Testis (tissue), 3 donors: ENCODE measurements around the gene FAM184B. TPM values are rescaled to one million over a fixed set of nuclear protein-coding genes. Genes with fewer than 3 reads are reported as not detected.

Source experiments
- DNase-seq: peaks from one replicate; pipeline ENCODE4 v3.0.0-alpha.2; 2019
- H3K27ac ChIP-seq, 2 donors: fragments of 200-600 bp; sonication (generic); one replicate each; pipeline ENCODE4 v1.5.1; 2019
- H3K27me3 ChIP-seq: fragments of 200-600 bp; sonication (generic); one replicate; pipeline ENCODE4 v1.5.1; 2019
- H3K36me3 ChIP-seq: fragments of 200-600 bp; sonication (generic); one replicate; pipeline ENCODE4 v1.5.1; 2017; ENCODE audit warnings: low read depth; ENCODE audit errors: missing control alignments
- H3K4me1 ChIP-seq: fragments of 200-600 bp; sonication (generic); one replicate; pipeline ENCODE4 v1.5.1; 2019
- H3K4me3 ChIP-seq, 2 donors: fragments of 200-600 bp; sonication (generic); one replicate each; pipeline ENCODE4 v1.5.1; 2017 to 2019
- H3K9me3 ChIP-seq: fragments of 200-600 bp; sonication (generic); one replicate; pipeline ENCODE4 v1.5.1; 2017
- POLR2A ChIP-seq: fragments of 450-650 bp; IDR thresholded peaks from one replicate; pipeline ENCODE4 v1.6.1; 2017; ENCODE audit warnings: antibody characterized with exemption, mild to moderate bottlenecking, moderate library complexity
- WGBS, 2 donors: methylation state at CpG; one replicate each; pipeline ENCODE4 v1.1.5; 2018; 5-methylcytosine and 5-hydroxymethylcytosine counted together
- intact Hi-C: fragments of 100-400 bp; cut with DNase I; formaldehyde crosslinking; loops from one replicate; pipeline ENCODE4 v1.15.1; 2023; ENCODE audit warnings: low total_unique reads
- polyA plus RNA-seq: library from polyadenylated mRNA; stranded (reverse); fragments of 350-450 nt; fragmentation: Illumina TruSeq; extraction: RNeasy Lipid Tissue Mini Kit (QIAGEN cat#74804); gene quantifications from one replicate; pipeline ENCODE4 v1.2.3, GENCODE V29; 2014; ENCODE audit warnings: low read depth, low replicate concordance; ENCODE audit not compliant: insufficient read depth
- total RNA-seq, 2 donors: library from RNA; depleted of rRNA; stranded (reverse); fragments of >200 nt; gene quantifications; one replicate each; pipeline ENCODE4 v1.2.3, GENCODE V29; 2016
- TF ChIP-seq, protein P1 (sequence below), 3 experiments: fragments of 450-650 bp in 2 of 3; fragments of 200-600 bp in 1 of 3; sonication (generic) in 1 of 3; IDR thresholded peaks; one replicate each; pipeline ENCODE4 v1.5.1; 2016 to 2019; ENCODE audit warnings: antibody characterized with exemption in 3 of 3, mild to moderate bottlenecking in 2 of 3, moderate library complexity in 1 of 3

FAM184B gene
- total and polyA plus RNA-seq, 3 donors from 2014 or later, result 0.08 to 0.26 (median 0.19) TPM

DNA sequence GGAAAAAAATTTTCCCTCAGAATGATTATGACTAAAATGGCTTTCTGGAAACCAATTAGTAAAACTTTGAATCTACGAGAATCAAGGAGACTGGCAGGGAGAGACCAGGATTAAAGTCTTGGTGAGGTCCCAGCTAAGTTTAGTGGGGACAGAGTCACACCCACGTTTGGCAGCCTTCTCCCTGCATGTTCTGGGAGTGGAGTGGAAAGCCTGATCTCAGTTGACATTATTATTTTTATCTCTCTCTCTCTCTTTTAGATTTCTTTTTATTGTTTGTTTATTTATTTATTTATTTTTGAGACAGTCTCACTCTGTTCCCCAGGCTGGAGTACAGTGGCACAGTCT, 99.2 kb downstream of the FAM184B start:
- TF ChIP-seq, protein P1, sequence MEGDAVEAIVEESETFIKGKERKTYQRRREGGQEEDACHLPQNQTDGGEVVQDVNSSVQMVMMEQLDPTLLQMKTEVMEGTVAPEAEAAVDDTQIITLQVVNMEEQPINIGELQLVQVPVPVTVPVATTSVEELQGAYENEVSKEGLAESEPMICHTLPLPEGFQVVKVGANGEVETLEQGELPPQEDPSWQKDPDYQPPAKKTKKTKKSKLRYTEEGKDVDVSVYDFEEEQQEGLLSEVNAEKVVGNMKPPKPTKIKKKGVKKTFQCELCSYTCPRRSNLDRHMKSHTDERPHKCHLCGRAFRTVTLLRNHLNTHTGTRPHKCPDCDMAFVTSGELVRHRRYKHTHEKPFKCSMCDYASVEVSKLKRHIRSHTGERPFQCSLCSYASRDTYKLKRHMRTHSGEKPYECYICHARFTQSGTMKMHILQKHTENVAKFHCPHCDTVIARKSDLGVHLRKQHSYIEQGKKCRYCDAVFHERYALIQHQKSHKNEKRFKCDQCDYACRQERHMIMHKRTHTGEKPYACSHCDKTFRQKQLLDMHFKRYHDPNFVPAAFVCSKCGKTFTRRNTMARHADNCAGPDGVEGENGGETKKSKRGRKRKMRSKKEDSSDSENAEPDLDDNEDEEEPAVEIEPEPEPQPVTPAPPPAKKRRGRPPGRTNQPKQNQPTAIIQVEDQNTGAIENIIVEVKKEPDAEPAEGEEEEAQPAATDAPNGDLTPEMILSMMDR (IDR thresholded peaks at IDR 0.05), result no peak
- no peak for TF ChIP-seq POLR2A
- no peaks in the 10 kb centered on the region for H3K9me3 ChIP-seq
- intact Hi-C loops, result no loop called here
- H3K27me3 ChIP-seq, result no peaks in the 10 kb centered on the region
- no peak overlapping the region for H3K4me3 ChIP-seq
- WGBS, 2 donors, result 64 to 77% methylated on average over 2 of the region's 2 CpGs
- no peaks in the 10 kb centered on the region for H3K36me3 ChIP-seq
- no peak for DNase-seq
- no peaks in the 10 kb centered on the region for H3K4me1 ChIP-seq
- H3K27ac ChIP-seq, result no peak overlapping the region

DNA sequence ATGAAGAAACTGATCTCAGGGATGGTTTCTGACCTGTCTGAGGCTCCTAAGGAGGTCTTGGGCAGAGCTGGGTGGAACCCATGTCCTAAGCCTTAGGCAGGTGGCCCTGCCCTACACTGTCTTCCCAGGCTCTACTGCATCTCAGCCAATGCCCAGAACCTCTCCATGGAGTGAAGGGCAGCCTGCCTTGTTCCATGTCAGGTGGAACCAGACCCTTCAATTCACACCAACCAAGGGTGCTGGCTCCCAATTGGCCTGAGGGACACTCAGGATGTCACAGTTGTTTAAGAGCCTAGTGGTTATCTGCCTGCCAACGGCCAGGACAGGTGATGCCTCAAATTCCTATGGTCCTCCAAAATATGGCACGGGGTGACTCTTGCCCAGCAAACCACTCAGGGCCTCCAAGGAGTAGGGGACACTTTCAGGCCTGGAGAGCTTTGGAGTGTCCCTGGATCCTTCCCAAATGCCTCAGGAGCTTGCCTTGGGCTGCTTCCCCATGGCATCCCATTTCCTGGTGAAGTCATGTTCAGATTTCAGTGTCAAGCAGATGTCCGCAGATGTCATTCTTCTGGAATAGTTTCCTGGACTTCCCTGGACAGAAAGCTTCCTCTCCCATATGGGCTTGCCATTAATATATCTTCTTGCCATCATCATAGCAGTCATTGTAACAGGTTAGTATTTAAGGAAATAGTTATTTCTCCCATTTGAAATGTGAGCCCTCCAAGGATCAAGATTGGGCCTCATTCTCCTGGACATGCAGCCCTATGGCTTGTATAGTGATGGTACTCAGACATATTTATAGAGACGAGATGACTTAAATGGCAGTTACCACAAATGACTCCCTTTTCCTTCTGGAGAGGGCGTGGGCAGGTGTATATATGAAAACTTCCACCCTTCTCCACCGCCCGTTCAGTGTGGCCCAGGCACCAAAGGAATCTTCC, 99.9 kb downstream of the FAM184B start:
- 74 to 92% methylated on average over 6 to 7 of the region's 7 CpGs for WGBS, 2 donors
- intact Hi-C loops, result no loop called here

DNA sequence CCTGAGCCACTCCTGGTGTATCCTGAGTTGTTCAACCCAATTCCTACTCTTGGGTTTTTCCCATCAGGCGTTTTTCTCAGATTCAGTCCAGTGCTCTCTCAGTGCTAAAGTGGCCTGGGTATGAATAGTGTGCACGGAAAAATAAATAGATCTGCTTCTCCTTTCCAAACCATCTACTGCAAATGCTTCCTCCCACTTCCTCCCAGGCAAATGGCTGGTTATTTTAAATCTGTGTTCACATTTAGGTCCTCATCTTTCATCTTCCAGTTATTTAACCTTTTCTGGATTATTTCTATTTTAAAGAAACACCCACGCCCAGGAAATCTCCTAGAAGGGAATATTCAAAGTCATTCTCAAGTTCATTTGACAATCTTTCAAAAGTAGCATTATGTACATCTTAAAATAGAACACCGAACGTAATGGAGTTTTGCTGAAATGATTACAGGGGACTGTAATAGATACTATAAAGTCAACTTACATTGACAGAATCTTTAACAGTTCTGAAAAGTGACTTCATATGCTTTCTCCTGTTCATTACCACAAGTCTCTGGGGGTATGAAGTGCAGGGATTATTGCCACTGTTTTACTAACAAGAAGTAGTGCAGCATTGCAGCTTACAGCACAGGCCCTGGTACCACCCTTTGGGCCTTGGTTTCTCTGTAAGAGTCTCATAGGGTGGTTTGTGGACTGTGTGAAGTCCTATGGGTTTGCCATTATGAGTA, 100.7 kb downstream of the FAM184B start:
- 66% methylated on average over 5 of the region's 5 CpGs for WGBS, 2 donors
- Histone ChIP-seq H3K27me3 (no peaks in the 10 kb centered on the region), H3K36me3 (no peaks in the 10 kb centered on the region), H3K4me1 (no peaks in the 10 kb centered on the region), H3K9me3 (no peaks in the 10 kb centered on the region), H3K4me3 (no peak overlapping the region), H3K27ac (no peak overlapping the region)
- TF ChIP-seq POLR2A, result no peak
- TF ChIP-seq, protein P1 (IDR thresholded peaks at IDR 0.05), result no peak
- intact Hi-C loops, result no loop called here
- DNase-seq, result no peak

More for the DNA sequence above, 99.9 kb downstream of the FAM184B start:
- Histone ChIP-seq H3K4me3 (no peak overlapping the region), H3K9me3 (no peaks in the 10 kb centered on the region), H3K27me3 (no peaks in the 10 kb centered on the region), H3K4me1 (no peaks in the 10 kb centered on the region), H3K27ac (no peak overlapping the region), H3K36me3 (no peaks in the 10 kb centered on the region)
- TF ChIP-seq, protein P1 (IDR thresholded peaks at IDR 0.05), result no peak
- DNase-seq, result no peak

DNA sequence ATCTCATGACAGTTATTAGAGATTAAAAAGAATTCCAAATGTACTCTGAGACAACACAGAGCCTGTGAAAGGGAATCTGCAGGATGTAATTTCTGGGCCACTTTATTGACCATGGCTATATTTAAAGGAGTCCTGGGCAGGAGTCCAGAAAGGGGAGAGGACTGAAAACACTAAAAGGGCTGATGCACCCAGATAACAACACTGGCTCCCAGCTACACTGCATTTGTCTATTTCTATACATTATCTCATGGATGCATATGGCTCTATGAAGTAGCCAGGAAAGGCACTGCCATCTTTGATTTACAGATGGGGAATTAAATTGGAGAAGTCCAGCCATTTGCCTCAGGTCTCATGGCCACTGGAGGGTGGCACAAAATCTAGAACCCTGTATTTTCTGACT, 111.0 kb downstream of the FAM184B start:
- TF ChIP-seq, protein P1 (IDR thresholded peaks at IDR 0.05), result no peak
- no peak for TF ChIP-seq POLR2A
- H3K9me3 ChIP-seq, result no peaks in the 10 kb centered on the region
- no peaks in the 10 kb centered on the region for H3K27me3 ChIP-seq
- no peak for DNase-seq
- no peaks in the 10 kb centered on the region for H3K36me3 ChIP-seq
- H3K4me1 ChIP-seq, result no peaks in the 10 kb centered on the region
- no peak overlapping the region for H3K27ac ChIP-seq
- no peak overlapping the region for H3K4me3 ChIP-seq
- intact Hi-C loops, result no loop called here
